Peyer's patch (tissue), 4 donors: Measurements from ENCODE around the gene RFPL1.

Experiments used
- POLR2A ChIP-seq, 2 donors: fragments of 450-650 bp; IDR thresholded peaks; one replicate each; pipeline ENCODE4 v1.5.1; 2017; ENCODE audit warnings: antibody characterized with exemption in 2 of 2, mild to moderate bottlenecking in 2 of 2, moderate library complexity in 2 of 2
- TF ChIP-seq, protein P1 (sequence below), 6 experiments: fragments of 450-650 bp in 4 of 6; fragments of 200-600 bp in 2 of 6; sonication (generic) in 1 of 6; IDR thresholded peaks; one replicate each; pipeline ENCODE4 v1.5.1; 2017 to 2019; ENCODE audit warnings: antibody characterized with exemption in 6 of 6, mild to moderate bottlenecking in 3 of 6, moderate library complexity in 1 of 6

DNA sequence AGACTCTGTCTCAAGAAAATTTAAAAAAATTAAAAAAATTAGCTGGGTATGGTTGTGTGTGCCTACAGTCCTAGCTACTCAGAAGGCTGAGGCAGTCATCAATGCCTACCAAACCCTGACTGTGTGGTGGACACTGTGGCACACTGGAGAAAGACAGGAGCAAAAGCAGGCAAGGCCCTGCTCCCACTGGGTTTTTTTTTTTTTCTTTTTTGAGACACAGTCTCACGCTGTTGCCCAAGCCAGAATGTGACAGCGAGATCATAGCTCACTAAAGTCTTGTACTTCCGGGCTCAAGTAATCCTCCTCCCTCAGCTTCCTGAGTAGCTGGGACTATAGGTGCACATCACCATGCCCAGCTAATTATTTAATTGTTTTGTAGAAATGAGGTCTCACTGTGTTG is 46.3 kb downstream of the RFPL1 start:
- TF ChIP-seq, protein P1, sequence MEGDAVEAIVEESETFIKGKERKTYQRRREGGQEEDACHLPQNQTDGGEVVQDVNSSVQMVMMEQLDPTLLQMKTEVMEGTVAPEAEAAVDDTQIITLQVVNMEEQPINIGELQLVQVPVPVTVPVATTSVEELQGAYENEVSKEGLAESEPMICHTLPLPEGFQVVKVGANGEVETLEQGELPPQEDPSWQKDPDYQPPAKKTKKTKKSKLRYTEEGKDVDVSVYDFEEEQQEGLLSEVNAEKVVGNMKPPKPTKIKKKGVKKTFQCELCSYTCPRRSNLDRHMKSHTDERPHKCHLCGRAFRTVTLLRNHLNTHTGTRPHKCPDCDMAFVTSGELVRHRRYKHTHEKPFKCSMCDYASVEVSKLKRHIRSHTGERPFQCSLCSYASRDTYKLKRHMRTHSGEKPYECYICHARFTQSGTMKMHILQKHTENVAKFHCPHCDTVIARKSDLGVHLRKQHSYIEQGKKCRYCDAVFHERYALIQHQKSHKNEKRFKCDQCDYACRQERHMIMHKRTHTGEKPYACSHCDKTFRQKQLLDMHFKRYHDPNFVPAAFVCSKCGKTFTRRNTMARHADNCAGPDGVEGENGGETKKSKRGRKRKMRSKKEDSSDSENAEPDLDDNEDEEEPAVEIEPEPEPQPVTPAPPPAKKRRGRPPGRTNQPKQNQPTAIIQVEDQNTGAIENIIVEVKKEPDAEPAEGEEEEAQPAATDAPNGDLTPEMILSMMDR (IDR thresholded peaks at IDR 0.05) = no peak
- TF ChIP-seq POLR2A (IDR thresholded peaks at IDR 0.05) = no peak
